ENCODE results near the gene MGAT4B. TPM values are rescaled to one million over a fixed set of nuclear protein-coding genes. Genes with fewer than 3 reads are reported as not detected.
A peak's percentile ranks its signal among the peaks of the same experiment; 100 is the strongest.

The MGAT4B gene
- total RNA-seq, 1 experiment from 2014 or later: 613 TPM

- TF ChIP-seq CTCF (IDR thresholded peaks at IDR 0.05; ENCODE audit: unreplicated experiment): no peak
- Mint-ChIP-seq H3K27ac (ENCODE audit: unreplicated experiment) (peak overlapping the region; percentile 87), H3K9me3 (ENCODE audit: low read depth, unreplicated experiment) (no peaks in the 10 kb centered on the region), H3K27me3 (ENCODE audit: unreplicated experiment) (no peaks in the 10 kb centered on the region), H3K4me3 (ENCODE audit: low read depth, unreplicated experiment) (peak overlapping the region; percentile 72), H3K36me3 (ENCODE audit: insufficient read depth, unreplicated experiment) (peaks cover 99% of the 10 kb centered on the region), H3K4me1 (ENCODE audit: low read depth, unreplicated experiment) (peaks cover 20% of the 10 kb centered on the region)
- DNase-seq: no peak
- intact Hi-C loops (cut with micrococcal nuclease; ENCODE audit: unreplicated experiment): no loop called here
- CTCF ChIA-PET: interaction anchor here (1.2 to 1.4 kb wide), 2 partner anchors 9 to 34 kb away, joined by 3 to 8 read pairs; no protein-coding TSS in a partner anchor
- BruUV-seq (replicated peaks): TSS peak; percentile 23
Measured at GRCh38 chr5:179796877-179797608, 9.6 kb downstream of the MGAT4B start.

- Mint-ChIP-seq H3K27ac (ENCODE audit: unreplicated experiment) (peak overlapping the region; percentile 87), H3K4me3 (ENCODE audit: low read depth, unreplicated experiment) (peak overlapping the region; percentile 72), H3K27me3 (ENCODE audit: unreplicated experiment) (no peaks in the 10 kb centered on the region), H3K4me1 (ENCODE audit: low read depth, unreplicated experiment) (peaks cover 16% of the 10 kb centered on the region), H3K9me3 (ENCODE audit: low read depth, unreplicated experiment) (no peaks in the 10 kb centered on the region), H3K36me3 (ENCODE audit: insufficient read depth, unreplicated experiment) (peaks cover 90% of the 10 kb centered on the region)
- no TSS peak for BruUV-seq (replicated peaks)
- peak; percentile 79 for TF ChIP-seq CTCF (IDR thresholded peaks at IDR 0.05; ENCODE audit: unreplicated experiment)
- CTCF ChIA-PET: interaction anchor here (0.6 to 1.4 kb wide), 6 partner anchors 27 to 301 kb away, joined by 3 to 11 read pairs (median 6); no protein-coding TSS in a partner anchor
- DNase-seq: peak; percentile 95
- intact Hi-C loops (cut with micrococcal nuclease; ENCODE audit: unreplicated experiment): no loop called here
Measured at GRCh38 chr5:179795863-179796833, 10.5 kb downstream of the MGAT4B start.

GRCh38 chr5:179795049-179795862 is 11.4 kb downstream of the MGAT4B start:
- intact Hi-C loops (cut with micrococcal nuclease; ENCODE audit: unreplicated experiment): no loop called here
- BruUV-seq (replicated peaks): no TSS peak
- CTCF ChIA-PET: interaction anchor here (0.6 to 1.4 kb wide), 7 partner anchors 28 to 301 kb away, joined by 3 to 11 read pairs (median 6); no protein-coding TSS in a partner anchor
- Mint-ChIP-seq H3K4me3 (ENCODE audit: low read depth, unreplicated experiment) (peak overlapping the region; percentile 72), H3K27ac (ENCODE audit: unreplicated experiment) (peak overlapping the region; percentile 72), H3K27me3 (ENCODE audit: unreplicated experiment) (no peaks in the 10 kb centered on the region), H3K36me3 (ENCODE audit: insufficient read depth, unreplicated experiment) (peaks cover 81% of the 10 kb centered on the region), H3K4me1 (ENCODE audit: low read depth, unreplicated experiment) (peaks cover 16% of the 10 kb centered on the region), H3K9me3 (ENCODE audit: low read depth, unreplicated experiment) (no peaks in the 10 kb centered on the region)
- TF ChIP-seq CTCF (IDR thresholded peaks at IDR 0.05; ENCODE audit: unreplicated experiment): no peak
- peak; percentile 40 for DNase-seq

- BruUV-seq (replicated peaks): no TSS peak
- intact Hi-C loops (cut with micrococcal nuclease; ENCODE audit: unreplicated experiment): no loop called here
Measured at GRCh38 chr5:179794575-179794974, 12.1 kb downstream of the MGAT4B start.

More at GRCh38 chr5:179794575-179794974, 12.1 kb downstream of the MGAT4B start:
- CTCF ChIA-PET: interaction anchor here (0.9 kb wide), 1 partner anchor 98 kb away, joined by 3 read pairs; no protein-coding TSS in a partner anchor
- Mint-ChIP-seq H3K9me3 (ENCODE audit: low read depth, unreplicated experiment) (no peaks in the 10 kb centered on the region), H3K4me1 (ENCODE audit: low read depth, unreplicated experiment) (peaks cover 16% of the 10 kb centered on the region), H3K27ac (ENCODE audit: unreplicated experiment) (peak overlapping the region; percentile 72), H3K27me3 (ENCODE audit: unreplicated experiment) (no peaks in the 10 kb centered on the region), H3K4me3 (ENCODE audit: low read depth, unreplicated experiment) (peak overlapping the region; percentile 72), H3K36me3 (ENCODE audit: insufficient read depth, unreplicated experiment) (peaks cover 74% of the 10 kb centered on the region)
- no peak for TF ChIP-seq CTCF (IDR thresholded peaks at IDR 0.05; ENCODE audit: unreplicated experiment)
- DNase-seq: no peak
